ENCODE measurements around the gene FIBP.

DNA sequence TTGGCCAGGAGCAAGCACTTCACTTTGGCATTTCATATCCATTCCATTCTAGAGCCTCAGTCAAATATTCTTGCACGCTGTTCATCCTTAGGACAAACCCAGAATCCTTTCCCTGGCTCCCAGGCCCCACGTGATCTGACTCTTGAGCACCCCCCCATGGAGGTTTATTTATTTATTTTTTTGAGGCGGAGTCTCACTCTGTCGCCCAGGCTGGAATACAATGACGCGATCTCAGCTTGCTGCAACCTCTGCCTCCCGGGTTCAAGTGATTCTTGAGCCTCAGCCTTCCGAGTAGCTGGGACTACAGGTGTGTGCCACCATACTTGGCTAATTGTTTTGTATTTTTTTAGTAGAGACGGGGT lies 44.3 kb upstream of the FIBP start:
- TF ChIP-seq GATA3 (IDR thresholded peaks at IDR 0.05; ENCODE audit: low read depth, low read length) (no peak), GATA2 (IDR thresholded peaks at IDR 0.05; ENCODE audit: low read depth, low read length) (no peak)

Data from SH-SY5Y (cell line).